Hair follicular keratinocyte (primary cell): ENCODE data around the gene ZNF157. TPM values are rescaled to one million over a fixed set of nuclear protein-coding genes. Genes with fewer than 3 reads are reported as not detected.

ENCODE experiments used
- total RNA-seq: library from RNA; depleted of rRNA; stranded (reverse); fragments of >200 nt; gene quantifications from 2 replicates; pipeline ENCODE4 v1.2.3, GENCODE V29; 2015

ZNF157 gene
- 0.19 TPM in 1 of 2 replicates, not detected in the other for total RNA-seq

GRCh38 chrX:47370278-47370677 lies at the start of gene ZNF157:
Gene ZNF157 (plus strand): TSS chrX:47370578. CDS start chrX:47370669, 91 bp downstream.

Other genes with a start within 250 kb of the ZNF157 start
- gene NDUFB11, start 225.9 kb upstream of the ZNF157 start, total RNA-seq = 71.9 and 75.3 TPM in 2 replicates
- 37.2 and 45.5 TPM in 2 replicates for gene RBM10, start 225.4 kb upstream of the ZNF157 start, total RNA-seq
- gene UBA1, start 176.7 kb upstream of the ZNF157 start, total RNA-seq = 154 and 170 TPM in 2 replicates
- 102 and 119 TPM in 2 replicates for gene CDK16, start 151.9 kb upstream of the ZNF157 start, total RNA-seq
- 10.6 and 15.3 TPM in 2 replicates for gene USP11, start 137.6 kb upstream of the ZNF157 start, total RNA-seq
- 5.1 and 5.4 TPM in 2 replicates for gene ZNF41, start 112.6 kb downstream of the ZNF157 start, total RNA-seq
- gene ARAF, start 190.6 kb downstream of the ZNF157 start, total RNA-seq = 27.8 and 29.3 TPM in 2 replicates
- 127 and 259 TPM in 2 replicates for gene TIMP1, start 211.9 kb downstream of the ZNF157 start, total RNA-seq
- not detected in 2 replicates for gene SYN1, start 249.3 kb downstream of the ZNF157 start, total RNA-seq